Tibial artery (tissue), 4 donors: Measurements from ENCODE around the gene PLPP4.

Experiments used
- DNase-seq, 2 donors: peaks; one replicate each; pipeline ENCODE4 v3.0.0-alpha.2; 2019
- H3K27ac ChIP-seq, 2 donors: fragments of 200-600 bp; sonication (generic) in 1 of 2; 1 replicate in 1 of 2; 2 replicates in 1 of 2; pipeline ENCODE4 v1.5.1; 2018 to 2019; ENCODE audit warnings: mild to moderate bottlenecking in 1 of 2
- H3K27me3 ChIP-seq, 2 donors: fragments of 200-600 bp; sonication (generic) in 1 of 2; one replicate each; pipeline versions ENCODE4 v1.5.1 to v1.6.0; 2016 to 2019
- H3K36me3 ChIP-seq, 3 donors: fragments of 200-600 bp; sonication (generic) in 2 of 3; one replicate each; pipeline ENCODE4 v1.5.1; 2016 to 2019; ENCODE audit warnings: mild to moderate bottlenecking in 2 of 3
- H3K4me1 ChIP-seq, 4 donors: fragments of 200-600 bp; sonication (generic) in 2 of 4; 1 replicate in 3 of 4; 2 replicates in 1 of 4; pipeline ENCODE4 v1.5.1; 2016 to 2019
- H3K4me3 ChIP-seq, 2 donors: fragments of 200-600 bp; sonication (generic) in 1 of 2; 1 replicate in 1 of 2; 2 replicates in 1 of 2; pipeline ENCODE4 v1.5.1; 2018 to 2019; ENCODE audit warnings: mild to moderate bottlenecking in 2 of 2
- H3K9me3 ChIP-seq, 3 donors: fragments of 200-600 bp; sonication (generic) in 1 of 3; one replicate each; pipeline ENCODE4 v1.5.1; 2016 to 2019
- intact Hi-C: fragments of 100-400 bp; cut with DNase I; formaldehyde crosslinking; loops from one replicate; pipeline ENCODE4 v1.15.0; 2023; ENCODE audit warnings: low total_unique reads
- TF ChIP-seq, protein P1 (sequence below), 2 experiments: fragments of 200-600 bp in 1 of 2; fragments of 450-650 bp in 1 of 2; IDR thresholded peaks; one replicate each; pipeline ENCODE4 v1.5.1; 2017 to 2019; ENCODE audit warnings: antibody characterized with exemption in 2 of 2, mild to moderate bottlenecking in 1 of 2, moderate library complexity in 1 of 2

Gene PLPP4

GRCh38 chr10:120460776-120461175, 3.7 kb downstream of the PLPP4 start:
- no peak for DNase-seq
- Histone ChIP-seq H3K4me3 (no peak overlapping the region), H3K4me1 (peaks cover 0 to 23% (median 14%) of the 10 kb centered on the region in 4 donors), H3K27me3 (peaks cover 0 to 55% of the 10 kb centered on the region in 2 donors), H3K27ac (no peak overlapping the region), H3K36me3 (no peaks in the 10 kb centered on the region), H3K9me3 (no peaks in the 10 kb centered on the region)
- intact Hi-C loops: no loop called here
- TF ChIP-seq, protein P1, sequence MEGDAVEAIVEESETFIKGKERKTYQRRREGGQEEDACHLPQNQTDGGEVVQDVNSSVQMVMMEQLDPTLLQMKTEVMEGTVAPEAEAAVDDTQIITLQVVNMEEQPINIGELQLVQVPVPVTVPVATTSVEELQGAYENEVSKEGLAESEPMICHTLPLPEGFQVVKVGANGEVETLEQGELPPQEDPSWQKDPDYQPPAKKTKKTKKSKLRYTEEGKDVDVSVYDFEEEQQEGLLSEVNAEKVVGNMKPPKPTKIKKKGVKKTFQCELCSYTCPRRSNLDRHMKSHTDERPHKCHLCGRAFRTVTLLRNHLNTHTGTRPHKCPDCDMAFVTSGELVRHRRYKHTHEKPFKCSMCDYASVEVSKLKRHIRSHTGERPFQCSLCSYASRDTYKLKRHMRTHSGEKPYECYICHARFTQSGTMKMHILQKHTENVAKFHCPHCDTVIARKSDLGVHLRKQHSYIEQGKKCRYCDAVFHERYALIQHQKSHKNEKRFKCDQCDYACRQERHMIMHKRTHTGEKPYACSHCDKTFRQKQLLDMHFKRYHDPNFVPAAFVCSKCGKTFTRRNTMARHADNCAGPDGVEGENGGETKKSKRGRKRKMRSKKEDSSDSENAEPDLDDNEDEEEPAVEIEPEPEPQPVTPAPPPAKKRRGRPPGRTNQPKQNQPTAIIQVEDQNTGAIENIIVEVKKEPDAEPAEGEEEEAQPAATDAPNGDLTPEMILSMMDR (IDR thresholded peaks at IDR 0.05): no peak

- Histone ChIP-seq H3K4me1 (peaks cover 0 to 12% (median 9%) of the 10 kb centered on the region in 4 donors), H3K9me3 (no peaks in the 10 kb centered on the region), H3K27me3 (peaks cover 0 to 46% of the 10 kb centered on the region in 2 donors), H3K36me3 (no peaks in the 10 kb centered on the region), H3K4me3 (no peak overlapping the region), H3K27ac (no peak overlapping the region)
- TF ChIP-seq, protein P1 (IDR thresholded peaks at IDR 0.05): no peak
- DNase-seq: no peak
- intact Hi-C loops: no loop called here
Measured at GRCh38 chr10:120462018-120462682, 5.1 kb downstream of the PLPP4 start.

- TF ChIP-seq, protein P1 (IDR thresholded peaks at IDR 0.05): no peak
- Histone ChIP-seq H3K4me3 (no peak overlapping the region), H3K27me3 (peaks cover 0 to 19% of the 10 kb centered on the region in 2 donors), H3K9me3 (no peaks in the 10 kb centered on the region), H3K27ac (no peak overlapping the region), H3K36me3 (no peaks in the 10 kb centered on the region), H3K4me1 (no peaks in the 10 kb centered on the region)
- intact Hi-C loops: no loop called here
- no peak for DNase-seq
Measured at GRCh38 chr10:120465138-120465537, 8.1 kb downstream of the PLPP4 start.

- no peaks in the 10 kb centered on the region for H3K4me1 ChIP-seq
- H3K4me3 ChIP-seq: no peak overlapping the region
- intact Hi-C loops: no loop called here
- no peak overlapping the region for H3K27ac ChIP-seq
- H3K36me3 ChIP-seq: no peaks in the 10 kb centered on the region
- no peaks in the 10 kb centered on the region for H3K9me3 ChIP-seq
- no peak for DNase-seq
- TF ChIP-seq, protein P1 (IDR thresholded peaks at IDR 0.05): no peak
- H3K27me3 ChIP-seq: peaks cover 0 to 12% of the 10 kb centered on the region in 2 donors
Measured at GRCh38 chr10:120466006-120466405, 9.0 kb downstream of the PLPP4 start.

- TF ChIP-seq, protein P1 (IDR thresholded peaks at IDR 0.05): no peak
- Histone ChIP-seq H3K4me1 (no peaks in the 10 kb centered on the region), H3K36me3 (no peaks in the 10 kb centered on the region), H3K4me3 (no peak overlapping the region), H3K9me3 (no peaks in the 10 kb centered on the region), H3K27me3 (no peaks in the 10 kb centered on the region), H3K27ac (no peak overlapping the region)
- intact Hi-C loops: no loop called here
- no peak for DNase-seq
Measured at GRCh38 chr10:120473593-120473992, 16.6 kb downstream of the PLPP4 start.
